ENCODE data around the gene REEP6.

The REEP6 gene

DNA sequence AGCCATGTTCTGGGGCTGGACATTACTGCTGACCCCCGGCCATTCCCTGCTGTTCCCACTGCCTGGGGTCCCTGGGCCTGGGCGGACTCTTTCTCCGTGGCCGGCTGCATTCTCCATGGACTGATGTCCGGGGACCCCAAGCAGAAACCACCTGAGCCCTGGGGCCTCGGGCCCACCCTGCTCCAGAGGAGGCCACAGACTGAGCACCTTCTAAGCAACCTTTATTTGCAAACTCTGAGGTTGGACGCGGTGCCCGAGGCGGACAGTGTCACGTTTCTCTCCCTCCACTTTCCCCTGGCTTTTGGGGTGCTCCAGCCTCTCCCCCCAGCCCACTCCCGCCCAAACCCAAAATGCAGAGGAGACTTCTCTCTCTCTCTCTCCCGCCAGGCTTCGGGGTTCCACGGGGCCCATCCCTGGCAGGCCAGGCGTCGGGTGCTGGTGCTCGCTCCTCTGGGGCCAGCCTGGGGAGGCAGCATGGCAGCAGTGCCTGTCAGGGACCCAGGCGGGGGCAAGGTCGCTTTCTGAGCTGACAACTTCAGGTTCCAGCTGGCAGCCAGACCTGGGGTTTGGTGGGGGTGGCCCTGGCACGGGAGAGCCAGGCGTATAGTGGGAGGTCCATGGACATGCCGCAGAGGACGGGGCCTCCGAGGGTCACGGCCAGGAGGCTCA, 9.6 kb upstream of the REEP6 start:
- TF ChIP-seq, protein P1, sequence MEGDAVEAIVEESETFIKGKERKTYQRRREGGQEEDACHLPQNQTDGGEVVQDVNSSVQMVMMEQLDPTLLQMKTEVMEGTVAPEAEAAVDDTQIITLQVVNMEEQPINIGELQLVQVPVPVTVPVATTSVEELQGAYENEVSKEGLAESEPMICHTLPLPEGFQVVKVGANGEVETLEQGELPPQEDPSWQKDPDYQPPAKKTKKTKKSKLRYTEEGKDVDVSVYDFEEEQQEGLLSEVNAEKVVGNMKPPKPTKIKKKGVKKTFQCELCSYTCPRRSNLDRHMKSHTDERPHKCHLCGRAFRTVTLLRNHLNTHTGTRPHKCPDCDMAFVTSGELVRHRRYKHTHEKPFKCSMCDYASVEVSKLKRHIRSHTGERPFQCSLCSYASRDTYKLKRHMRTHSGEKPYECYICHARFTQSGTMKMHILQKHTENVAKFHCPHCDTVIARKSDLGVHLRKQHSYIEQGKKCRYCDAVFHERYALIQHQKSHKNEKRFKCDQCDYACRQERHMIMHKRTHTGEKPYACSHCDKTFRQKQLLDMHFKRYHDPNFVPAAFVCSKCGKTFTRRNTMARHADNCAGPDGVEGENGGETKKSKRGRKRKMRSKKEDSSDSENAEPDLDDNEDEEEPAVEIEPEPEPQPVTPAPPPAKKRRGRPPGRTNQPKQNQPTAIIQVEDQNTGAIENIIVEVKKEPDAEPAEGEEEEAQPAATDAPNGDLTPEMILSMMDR (IDR thresholded peaks at IDR 0.05; ENCODE audit: low read depth, low read length, missing control alignments) = no peak
- in situ Hi-C loops (cut with HindIII; ENCODE audit: low sequenced_read_pairs) = no loop called here
- no peak overlapping the region for H3K4me3 ChIP-seq (ENCODE audit: low read depth, low read length)
- no peak for DNase-seq (ENCODE audit: low read depth)

DNA sequence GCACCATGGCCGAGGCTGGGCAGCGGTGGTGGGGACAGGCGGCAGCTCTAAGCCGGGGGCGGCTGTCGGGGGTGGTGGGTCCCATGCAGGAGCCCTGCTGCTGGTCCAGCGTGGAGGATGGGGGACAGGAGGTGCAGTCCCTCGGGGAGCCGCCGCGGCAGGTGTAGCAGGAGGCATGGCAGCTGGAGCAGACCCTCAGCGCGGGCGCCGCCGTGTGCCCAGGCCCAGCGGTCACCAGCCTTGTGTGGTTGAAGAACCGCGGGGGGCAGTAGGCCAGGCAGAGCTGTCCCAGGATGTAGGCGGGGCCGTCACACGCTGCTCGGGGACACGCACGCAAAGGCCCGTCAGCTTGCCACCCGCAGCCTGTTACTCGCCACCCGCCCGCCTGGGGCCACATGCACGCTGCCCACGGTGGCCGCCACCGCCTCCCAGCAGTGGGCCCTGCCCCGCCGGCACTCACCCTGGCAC, 9.1 kb upstream of the REEP6 start:
- no peak overlapping the region for H3K4me3 ChIP-seq (ENCODE audit: low read depth, low read length)
- TF ChIP-seq, protein P1 (IDR thresholded peaks at IDR 0.05; ENCODE audit: low read depth, low read length, missing control alignments) = no peak
- DNase-seq (ENCODE audit: low read depth) = no peak
- in situ Hi-C loops (cut with HindIII; ENCODE audit: low sequenced_read_pairs) = no loop called here

DNA sequence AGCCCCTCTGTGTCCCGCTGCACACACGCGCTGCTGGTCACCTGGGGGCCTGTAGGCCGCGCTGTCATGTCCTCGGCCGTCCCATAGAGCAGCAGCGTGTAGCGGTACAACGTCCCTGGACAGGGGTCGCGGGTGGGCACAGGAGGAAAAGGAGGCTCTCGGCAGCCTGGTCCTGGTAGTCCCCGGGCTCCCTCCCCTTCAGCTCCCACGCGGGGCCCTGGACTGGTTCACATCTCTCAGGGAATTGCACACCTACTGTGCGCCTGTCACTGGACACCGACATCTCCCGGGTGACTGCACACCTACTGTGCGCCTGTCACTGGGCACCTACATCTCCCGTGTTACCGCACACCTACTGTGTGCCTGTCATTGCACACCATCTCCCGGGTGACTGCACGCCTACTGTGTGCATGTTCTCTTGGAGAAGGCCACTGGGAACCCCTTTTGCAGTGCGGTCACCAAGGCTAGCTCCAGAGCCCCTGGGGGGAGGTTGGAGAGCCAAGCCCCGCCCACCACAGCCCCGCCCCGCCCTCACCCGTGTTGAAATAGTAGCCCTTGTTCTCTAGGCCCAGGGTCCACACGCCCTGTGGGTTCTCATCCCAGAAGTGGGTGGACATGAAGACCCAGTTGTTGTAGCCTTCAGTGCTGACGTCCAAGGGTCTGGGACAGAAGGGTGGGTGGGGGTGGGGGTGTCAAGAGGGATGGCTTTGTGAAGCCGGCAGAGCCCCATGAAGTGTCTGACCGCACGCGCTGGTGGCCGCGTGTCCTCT, 8.4 kb upstream of the REEP6 start:
- no peak for DNase-seq (ENCODE audit: low read depth)
- in situ Hi-C loops (cut with HindIII; ENCODE audit: low sequenced_read_pairs) = no loop called here
- TF ChIP-seq, protein P1 (IDR thresholded peaks at IDR 0.05; ENCODE audit: low read depth, low read length, missing control alignments) = no peak
- H3K4me3 ChIP-seq (ENCODE audit: low read depth, low read length) = no peak overlapping the region

DNA sequence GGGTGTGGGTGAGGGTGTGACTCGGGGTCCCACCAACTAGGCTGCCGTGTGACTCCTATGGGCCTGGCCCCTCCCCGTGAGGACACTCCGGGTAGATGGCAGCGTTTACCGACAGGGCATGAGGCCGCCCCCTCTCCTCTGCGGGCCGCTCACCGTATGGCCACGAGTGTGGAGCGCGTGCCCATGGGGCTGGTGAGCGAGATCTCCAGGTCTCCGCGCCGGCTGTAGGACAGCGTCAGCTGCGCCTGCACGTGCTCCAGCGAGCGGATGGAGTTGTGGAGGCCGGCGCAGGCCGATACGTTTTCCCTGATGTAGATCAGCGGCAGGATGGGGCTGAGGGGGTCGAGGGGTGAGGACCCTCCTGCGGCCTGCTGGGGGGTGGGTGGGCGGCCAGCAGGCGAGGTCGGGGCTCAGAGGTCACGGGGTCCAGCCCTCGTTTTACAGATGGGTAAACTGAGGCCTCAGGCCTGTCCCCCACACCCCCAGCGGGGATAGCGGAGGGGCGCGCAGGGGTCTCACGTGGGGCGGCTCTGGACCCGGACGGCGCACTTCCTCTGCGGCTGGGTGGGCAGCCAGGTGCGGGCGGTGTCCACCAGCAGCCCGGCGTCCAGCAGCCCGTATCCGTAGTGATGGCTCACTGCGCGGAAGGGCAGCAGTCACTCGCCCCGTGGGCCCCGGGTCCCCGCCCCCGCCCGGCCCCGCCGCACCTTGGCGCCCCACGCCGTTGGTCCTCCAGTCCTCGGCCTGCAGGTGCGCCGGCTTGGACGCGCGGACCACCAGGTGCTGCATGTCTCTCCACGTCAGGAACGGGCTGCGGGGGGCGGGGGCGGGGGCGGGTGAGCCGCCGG, 7.6 kb upstream of the REEP6 start:
- no peak for DNase-seq (ENCODE audit: low read depth)
- in situ Hi-C loops (cut with HindIII; ENCODE audit: low sequenced_read_pairs) = no loop called here
- H3K4me3 ChIP-seq (ENCODE audit: low read depth, low read length) = no peak overlapping the region
- TF ChIP-seq, protein P1 (IDR thresholded peaks at IDR 0.05; ENCODE audit: low read depth, low read length, missing control alignments) = no peak

DNA sequence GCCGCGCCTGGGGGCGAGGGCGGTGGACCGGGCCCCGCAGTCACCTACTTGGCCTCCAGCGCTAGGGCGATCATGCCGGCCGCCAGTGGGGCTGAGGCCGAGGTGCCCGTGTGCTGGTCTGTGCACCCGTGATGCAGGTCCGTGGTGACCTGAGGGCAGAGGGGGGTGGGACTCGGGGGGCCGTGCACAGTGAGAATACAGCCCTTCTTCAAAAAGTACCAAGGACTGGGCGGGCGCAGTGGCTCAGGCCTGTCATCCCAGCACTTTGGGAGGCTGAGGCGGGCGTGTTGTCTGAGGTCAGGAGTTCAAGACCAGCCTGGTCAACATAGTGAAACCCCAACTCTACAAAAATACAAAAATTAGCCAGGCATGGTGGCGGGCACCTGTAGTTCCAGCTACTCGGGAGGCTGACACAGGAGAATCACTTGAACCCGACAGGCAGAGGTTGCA, 7.0 kb upstream of the REEP6 start:
- DNase-seq (ENCODE audit: low read depth) = no peak
- no peak overlapping the region for H3K4me3 ChIP-seq (ENCODE audit: low read depth, low read length)
- TF ChIP-seq, protein P1 (IDR thresholded peaks at IDR 0.05; ENCODE audit: low read depth, low read length, missing control alignments) = no peak
- in situ Hi-C loops (cut with HindIII; ENCODE audit: low sequenced_read_pairs) = no loop called here

Data from astrocyte of the cerebellum (primary cell).